GM23248 (cell line): Measurements from ENCODE around the gene HTRA1. TPM values are rescaled to one million over a fixed set of nuclear protein-coding genes. Genes with fewer than 3 reads are reported as not detected.

ENCODE experiments used
- DNase-seq: peaks from one replicate; pipeline ENCODE4 v3.0.0-alpha.2; 2015
- H2AFZ ChIP-seq: fragments of 200-600 bp; sonication (generic); 2 replicates; pipeline ENCODE4 v1.6.1; 2016; ENCODE audit warnings: antibody characterized with exemption
- H3F3A ChIP-seq: fragments of 200-600 bp; sonication (generic); 2 replicates; pipeline ENCODE4 v1.6.1; 2016; ENCODE audit warnings: mild to moderate bottlenecking, antibody characterized with exemption, mixed run types; ENCODE audit not compliant: insufficient read depth
- H3K27ac ChIP-seq: fragments of 200-600 bp; sonication (generic); 2 replicates; pipeline ENCODE4 v1.5.1; 2016; ENCODE audit warnings: mild to moderate bottlenecking
- H3K27me3 ChIP-seq: fragments of 200-600 bp; sonication (generic); replicated peaks from 2 replicates; pipeline ENCODE4 v1.6.1; 2016; ENCODE audit warnings: mild to moderate bottlenecking; ENCODE audit not compliant: insufficient read depth
- H3K36me3 ChIP-seq: fragments of 200-600 bp; sonication (generic); 2 replicates; pipeline ENCODE4 v1.6.1; 2016; ENCODE audit warnings: low read depth, mild to moderate bottlenecking
- H3K4me1 ChIP-seq: fragments of 200-600 bp; sonication (generic); 2 replicates; pipeline ENCODE4 v1.6.1; 2016; ENCODE audit warnings: mild to moderate bottlenecking; ENCODE audit not compliant: insufficient read depth
- H3K4me2 ChIP-seq: fragments of 200-600 bp; sonication (generic); one replicate; pipeline ENCODE4 v1.6.1; 2016; ENCODE audit warnings: mild to moderate bottlenecking; ENCODE audit not compliant: unreplicated experiment
- H3K4me3 ChIP-seq: fragments of 200-600 bp; sonication (generic); 2 replicates; pipeline ENCODE4 v1.5.1; 2016; ENCODE audit warnings: mild to moderate bottlenecking
- H3K79me2 ChIP-seq: fragments of 200-600 bp; sonication (generic); 2 replicates; pipeline ENCODE4 v1.6.1; 2016; ENCODE audit warnings: mild to moderate bottlenecking; ENCODE audit not compliant: insufficient read depth
- H3K9ac ChIP-seq: fragments of 200-600 bp; sonication (generic); 2 replicates; pipeline ENCODE4 v1.6.1; 2016; ENCODE audit warnings: mild to moderate bottlenecking
- H3K9me2 ChIP-seq: fragments of 200-600 bp; sonication (generic); 2 replicates; pipeline ENCODE4 v1.6.1; 2016; ENCODE audit warnings: mixed run types, mild to moderate bottlenecking, moderate library complexity; ENCODE audit not compliant: insufficient read depth
- H3K9me3 ChIP-seq: fragments of 200-600 bp; sonication (generic); one replicate; pipeline ENCODE4 v1.6.1; 2017; ENCODE audit warnings: low read depth
- H4K20me1 ChIP-seq: fragments of 200-600 bp; sonication (generic); 2 replicates; pipeline ENCODE4 v1.6.0; 2016; ENCODE audit not compliant: insufficient read depth
- EZH2 ChIP-seq: fragments of 200-600 bp; sonication (generic); IDR thresholded peaks from 2 replicates; pipeline ENCODE4 v1.6.1; 2018; ENCODE audit warnings: antibody characterized with exemption, mild to moderate bottlenecking; ENCODE audit not compliant: insufficient read depth, poor library complexity, severe bottlenecking
- EZH2phosphoT487 ChIP-seq: fragments of 200-600 bp; sonication (generic); IDR thresholded peaks from 2 replicates; pipeline ENCODE4 v1.6.1; 2018; ENCODE audit warnings: antibody characterized with exemption, moderate library complexity, mild to moderate bottlenecking, low read depth; ENCODE audit not compliant: insufficient read depth
- WGBS, 2 experiments: methylation state at CpG; one replicate each; pipeline ENCODE4 v1.1.6; 2015 to 2017; ENCODE audit warnings: low lambda C conversion rate in 2 of 2, low coverage in 1 of 2; ENCODE audit errors: missing lambda C conversion rate in 2 of 2; 5-methylcytosine and 5-hydroxymethylcytosine counted together
- in situ Hi-C: fragments of 300-500 bp; cut with MboI; formaldehyde crosslinking; loops from 2 replicates; pipeline ENCODE4 v1.15.0; 2020
- polyA plus RNA-seq: library from polyadenylated mRNA; unstranded; fragments of >200 nt; fragmentation: Nextera tagmentation; extraction: Ambion mirVana; gene quantifications from 2 replicates; pipeline ENCODE4 v1.2.1, GENCODE V29; 2016
- total RNA-seq: library from RNA; depleted of rRNA; stranded (reverse); fragments of >200 nt; shearing (Covaris generic); gene quantifications from 2 replicates; pipeline ENCODE4 v1.2.3, GENCODE V29; 2014

The HTRA1 gene
- total and polyA plus RNA-seq, 2 experiments from 2014 or later = 220 to 405 TPM

GRCh38 chr10:122462533-122463465 lies 1.4 kb downstream of the HTRA1 start:
- in situ Hi-C loops = no loop called here
- DNase-seq = peak; percentile 78
- no peaks in the 10 kb centered on the region for H3K9me3 ChIP-seq
- peak overlapping the region; percentile 74 for H3K4me3 ChIP-seq
- H2AFZ ChIP-seq = peak overlapping the region; percentile 64
- H3K9me2 ChIP-seq = no peaks in the 10 kb centered on the region
- peaks cover 4% of the 10 kb centered on the region for H3F3A ChIP-seq
- H3K9ac ChIP-seq = peak overlapping the region; percentile 81
- H3K36me3 ChIP-seq = no peaks in the 10 kb centered on the region
- WGBS, 2 experiments = 1% methylated on average over 47 of the region's 47 CpGs
- no peaks in the 10 kb centered on the region for H4K20me1 ChIP-seq
- peak overlapping the region; percentile 66 for H3K27ac ChIP-seq
- TF ChIP-seq EZH2phosphoT487 (no peak), EZH2 (no peak)
- peaks cover 49% of the 10 kb centered on the region for H3K79me2 ChIP-seq
- H3K4me2 ChIP-seq = peak overlapping the region; percentile 91
- H3K27me3 ChIP-seq = no peaks in the 10 kb centered on the region
- 0 out of 2 replicates have a peak, but pooled peaks cover 18% of the 10 kb centered on the region for H3K4me1 ChIP-seq

GRCh38 chr10:122463466-122464249 lies 2.3 kb downstream of the HTRA1 start:
- WGBS, 2 experiments = 48 to 55% methylated on average over 17 of the region's 17 CpGs
- Histone ChIP-seq H4K20me1 (no peaks in the 10 kb centered on the region), H3K9me2 (no peaks in the 10 kb centered on the region), H3F3A (peaks cover 11% of the 10 kb centered on the region), H2AFZ (peak overlapping the region; percentile 64), H3K9me3 (no peaks in the 10 kb centered on the region), H3K9ac (peak overlapping the region; percentile 81), H3K79me2 (peaks cover 54% of the 10 kb centered on the region), H3K4me1 (peaks cover 24% of the 10 kb centered on the region), H3K27me3 (no peaks in the 10 kb centered on the region), H3K36me3 (no peaks in the 10 kb centered on the region), H3K4me3 (peak overlapping the region; percentile 74), H3K4me2 (peak overlapping the region; percentile 91), H3K27ac (peak overlapping the region; percentile 66; the same call in 1 of the 2 replicates)
- DNase-seq = no peak
- in situ Hi-C loops = no loop called here
- TF ChIP-seq EZH2 (no peak), EZH2phosphoT487 (no peak)

GRCh38 chr10:122464250-122464510 lies 2.8 kb downstream of the HTRA1 start:
- 84 to 87% methylated on average over 4 of the region's 4 CpGs for whole genome bisulfite sequencing, 2 experiments
- peaks cover 54% of the 10 kb centered on the region for H3K79me2 ChIP-seq
- H3F3A ChIP-seq = peaks cover 11% of the 10 kb centered on the region
- no peak overlapping the region for H3K9ac ChIP-seq
- no peak overlapping the region for H3K4me2 ChIP-seq
- in situ Hi-C loops = no loop called here
- no peaks in the 10 kb centered on the region for H3K36me3 ChIP-seq
- TF ChIP-seq EZH2 (no peak), EZH2phosphoT487 (no peak)
- no peak for DNase-seq
- no peak overlapping the region for H3K27ac ChIP-seq
- no peaks in the 10 kb centered on the region for H3K9me3 ChIP-seq
- H2AFZ ChIP-seq = no peak overlapping the region
- peaks cover 26% of the 10 kb centered on the region for H3K4me1 ChIP-seq
- peak overlapping the region; percentile 74; the same call in 1 of the 2 replicates for H3K4me3 ChIP-seq
- no peaks in the 10 kb centered on the region for H4K20me1 ChIP-seq
- no peaks in the 10 kb centered on the region for H3K27me3 ChIP-seq
- no peaks in the 10 kb centered on the region for H3K9me2 ChIP-seq

- H3K9me3 ChIP-seq = no peaks in the 10 kb centered on the region
- H3K4me1 ChIP-seq = peaks cover 30% of the 10 kb centered on the region
- no peaks in the 10 kb centered on the region for H3K27me3 ChIP-seq
- DNase-seq = no peak
- no peaks in the 10 kb centered on the region for H3K9me2 ChIP-seq
- H2AFZ ChIP-seq = no peak overlapping the region
- H3K27ac ChIP-seq = no peak overlapping the region
- H3F3A ChIP-seq = peaks cover 15% of the 10 kb centered on the region
- H3K36me3 ChIP-seq = no peaks in the 10 kb centered on the region
- TF ChIP-seq EZH2 (no peak), EZH2phosphoT487 (no peak)
- H3K79me2 ChIP-seq = peaks cover 57% of the 10 kb centered on the region
- H3K4me2 ChIP-seq = no peak overlapping the region
- H3K9ac ChIP-seq = no peak overlapping the region
- no peak overlapping the region for H3K4me3 ChIP-seq
- in situ Hi-C loops = no loop called here
- WGBS, 2 experiments = 95% methylated on average over 11 of the region's 11 CpGs
- H4K20me1 ChIP-seq = no peaks in the 10 kb centered on the region
These were observed 3.2 kb downstream of the HTRA1 start for GRCh38 chr10:122464586-122464985.
